Germinal center (tissue), 1 donor: ENCODE measurements around the gene RSRC1.

Experiments used
- DNase-seq: peaks from one replicate; pipeline ENCODE4 v3.0.0; 2012; ENCODE audit warnings: mixed read lengths, low spot score

RSRC1 gene

DNA sequence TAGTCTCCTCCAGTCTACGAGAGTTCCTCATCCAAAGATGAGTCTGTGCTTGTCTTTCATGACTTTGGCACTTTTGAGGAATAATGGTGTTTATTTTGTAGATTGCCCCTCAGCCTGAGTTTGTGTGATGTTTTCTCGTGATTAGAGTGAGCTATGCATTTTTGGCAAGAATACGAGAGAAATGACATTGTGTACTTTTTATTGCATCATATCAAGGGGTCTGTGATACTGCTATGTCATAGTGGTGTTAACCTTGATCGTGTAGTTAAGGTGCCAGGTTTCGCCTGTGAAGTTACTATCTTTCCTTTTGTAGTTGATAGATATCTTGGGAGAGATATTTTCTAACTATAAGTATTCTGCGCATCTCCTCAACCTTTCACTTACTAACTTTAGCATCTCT is 18.9 kb downstream of the RSRC1 start:
- DNase-seq = no peak

DNA sequence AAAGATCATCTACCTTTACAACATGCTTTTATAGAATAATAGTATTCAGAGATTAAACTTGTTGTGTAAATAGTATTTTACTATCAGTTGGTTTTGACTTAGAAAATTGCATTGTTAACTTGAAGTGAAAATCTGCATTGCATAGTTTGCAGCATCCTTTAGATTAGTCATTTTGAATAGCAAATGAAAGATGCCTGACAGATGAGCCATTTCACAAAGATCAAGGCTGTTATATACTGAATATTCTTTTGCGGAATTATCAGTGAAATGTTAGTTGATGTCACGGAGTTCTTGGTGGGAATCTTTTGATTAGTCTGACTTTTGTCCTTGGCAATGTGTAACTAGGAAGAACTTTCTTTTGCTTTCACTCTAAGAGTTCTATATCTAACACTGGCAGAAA is 24.5 kb downstream of the RSRC1 start:
- no peak for DNase-seq

GRCh38 chr3:158140396-158140795 is 30.5 kb downstream of the RSRC1 start:
- no peak for DNase-seq

DNA sequence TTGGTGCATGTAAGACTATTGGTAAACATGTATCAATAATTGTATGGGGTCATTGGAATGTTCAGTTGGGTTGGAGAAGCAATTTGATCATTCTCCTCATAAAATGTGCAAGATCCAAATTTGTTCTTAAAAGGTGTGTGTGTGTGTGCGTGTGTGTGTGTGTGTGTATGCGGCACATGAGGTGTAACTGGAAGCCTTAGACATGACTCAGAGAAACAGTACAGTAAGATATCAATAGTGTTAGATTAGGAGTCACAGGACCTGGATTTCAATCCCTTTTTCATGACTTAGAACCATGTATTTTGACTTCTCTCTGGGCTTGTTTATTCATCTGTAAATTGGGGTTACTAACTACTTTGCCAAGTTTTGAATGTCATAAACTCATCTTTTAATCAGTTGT is 38.3 kb downstream of the RSRC1 start:
- DNase-seq = no peak

DNA sequence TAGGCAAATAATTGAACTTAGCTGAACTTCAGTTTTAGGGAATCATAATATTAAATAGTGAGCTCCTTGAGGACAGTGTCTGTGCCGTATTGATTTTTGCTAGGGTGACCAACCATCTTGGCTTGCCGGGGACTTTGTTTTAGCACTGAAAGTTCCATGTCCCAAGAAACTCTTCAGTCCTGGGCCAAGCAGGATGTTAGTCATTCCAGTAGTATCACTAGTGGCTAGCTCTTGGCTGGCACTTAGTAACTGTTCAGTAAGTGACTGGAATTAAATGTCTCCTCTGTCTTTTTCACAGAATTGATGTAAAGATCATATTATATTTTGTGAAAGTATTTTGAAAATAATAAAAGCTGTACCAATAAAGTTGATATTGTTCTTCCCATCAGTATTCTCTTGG is 42.3 kb downstream of the RSRC1 start:
- DNase-seq = no peak

GRCh38 chr3:158158969-158159368 is 49.1 kb downstream of the RSRC1 start:
- no peak for DNase-seq

DNA sequence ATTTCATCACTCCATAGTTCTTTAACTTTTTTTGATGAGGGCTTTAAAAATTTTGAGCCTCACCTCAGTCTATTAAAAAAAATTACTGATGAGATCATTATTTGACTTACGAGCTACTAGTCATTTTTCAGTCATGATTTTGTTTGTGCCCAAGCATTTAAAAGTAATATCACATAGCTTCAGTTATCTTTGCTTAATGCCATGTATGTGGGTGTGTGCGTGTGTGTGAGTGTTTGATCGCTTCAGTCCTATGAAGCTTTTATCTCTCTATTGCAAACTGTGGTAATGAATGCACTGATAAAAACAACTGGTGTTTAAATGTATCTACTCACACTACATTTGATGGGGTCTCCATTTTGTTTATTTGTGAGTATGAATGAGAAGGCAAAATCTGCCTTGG is 49.8 kb downstream of the RSRC1 start:
- no peak for DNase-seq

DNA sequence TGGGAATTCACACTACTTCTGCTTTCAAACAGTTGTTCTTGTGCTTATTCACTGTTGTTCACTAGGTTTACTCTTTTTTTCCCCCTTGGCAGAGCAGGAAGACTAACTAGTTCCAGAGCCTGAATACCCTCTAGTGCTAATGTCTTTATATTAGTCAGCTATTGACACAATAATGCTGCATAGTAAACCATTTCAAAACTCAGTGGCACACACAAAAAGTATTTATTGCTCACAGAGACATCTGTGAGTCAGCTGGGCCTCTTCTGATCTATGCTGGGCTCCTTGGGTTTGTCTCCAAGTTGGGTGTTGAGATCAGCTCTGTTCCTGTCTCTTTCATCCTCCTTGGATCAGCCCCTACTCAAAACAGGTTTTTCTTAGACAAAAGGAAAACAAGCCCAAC is 51.1 kb downstream of the RSRC1 start:
- DNase-seq = no peak

GRCh38 chr3:158165141-158165655 is 55.3 kb downstream of the RSRC1 start:
- DNase-seq = no peak

GRCh38 chr3:158165730-158166129 is 55.8 kb downstream of the RSRC1 start:
- no peak for DNase-seq

- DNase-seq = no peak
These were observed 56.3 kb downstream of the RSRC1 start for GRCh38 chr3:158166223-158166622.

DNA sequence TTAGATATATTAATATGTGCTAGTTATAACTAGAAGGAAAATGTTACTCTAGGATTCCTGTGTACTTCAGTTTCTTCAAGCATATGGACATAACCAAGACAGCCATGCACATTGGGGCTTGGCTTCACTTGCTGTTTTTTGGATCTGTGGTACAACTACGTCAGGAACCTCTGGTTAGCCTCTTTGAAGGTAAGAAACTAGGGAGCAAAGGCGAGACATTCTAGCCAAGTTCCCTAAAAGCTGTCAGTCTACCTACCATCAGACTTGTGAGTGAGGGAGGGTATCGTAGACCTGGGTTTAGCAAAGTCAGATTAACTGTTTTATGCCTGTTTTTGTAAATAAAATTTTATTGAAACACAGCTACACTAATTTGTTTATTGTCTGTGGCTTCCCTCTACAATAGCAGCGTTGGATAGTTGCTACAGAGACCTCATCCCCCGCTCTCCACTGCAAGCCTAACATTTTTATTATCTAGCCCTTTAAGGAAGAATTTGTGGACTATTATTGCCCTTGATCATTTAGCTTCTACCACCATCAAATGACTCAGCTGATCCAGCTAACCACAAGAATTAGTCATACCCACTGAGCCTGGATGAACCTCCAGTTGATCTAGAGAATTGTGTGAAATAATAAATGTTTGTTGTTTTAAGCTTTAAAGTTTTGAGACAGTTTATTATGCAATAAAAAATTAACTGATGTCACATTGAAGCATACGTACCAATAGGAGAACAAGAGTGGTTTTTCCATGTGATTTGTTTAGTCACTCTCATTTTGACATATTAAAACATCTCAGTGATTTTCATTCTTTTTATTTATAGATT is 58.1 kb downstream of the RSRC1 start:
- no peak for DNase-seq

GRCh38 chr3:158169091-158169491 is 59.2 kb downstream of the RSRC1 start:
- no peak for DNase-seq

DNA sequence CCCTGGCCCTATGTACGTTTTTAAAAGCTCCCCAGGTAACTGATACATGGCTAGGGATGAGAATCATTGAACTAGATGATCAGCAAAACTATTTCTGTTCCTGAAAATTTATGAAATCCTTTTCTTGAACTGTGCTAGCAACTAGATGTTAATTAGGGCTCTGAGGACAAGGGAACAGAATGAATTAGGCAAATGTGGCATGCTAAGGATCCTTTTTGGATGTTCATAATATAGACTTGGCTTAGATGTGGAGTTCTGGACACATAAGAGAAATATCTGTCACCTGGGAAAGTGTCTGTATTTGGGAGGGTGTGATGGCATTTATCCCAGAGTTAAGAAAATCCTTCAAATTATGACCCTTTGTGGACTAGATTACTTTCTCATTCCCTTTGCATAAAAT is 71.2 kb downstream of the RSRC1 start:
- DNase-seq = no peak

GRCh38 chr3:158185711-158186110 is 75.8 kb downstream of the RSRC1 start:
- no peak for DNase-seq

- no peak for DNase-seq
These were observed 91.1 kb downstream of the RSRC1 start for GRCh38 chr3:158200955-158201354.

GRCh38 chr3:158205324-158205723 is 95.4 kb downstream of the RSRC1 start:
- no peak for DNase-seq

DNA sequence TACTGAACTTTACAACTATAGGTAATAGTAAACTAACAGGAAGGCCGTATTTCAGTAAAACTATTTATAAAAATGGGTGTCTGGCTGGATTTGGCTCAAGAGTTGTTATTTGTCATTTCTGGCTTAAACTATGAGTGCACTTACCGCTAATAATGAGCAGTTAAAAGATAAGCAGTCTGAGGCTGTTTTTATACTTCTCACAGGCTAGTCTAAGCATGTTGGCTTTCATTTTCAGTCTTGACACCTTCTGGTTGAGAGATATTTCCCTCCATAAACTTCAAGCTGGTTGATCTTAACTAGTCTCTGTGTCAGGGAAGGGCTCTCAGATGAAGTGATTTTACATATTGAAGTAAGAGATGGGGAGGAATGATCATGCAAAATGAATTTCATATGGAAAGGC is 96.1 kb downstream of the RSRC1 start:
- DNase-seq = no peak

DNA sequence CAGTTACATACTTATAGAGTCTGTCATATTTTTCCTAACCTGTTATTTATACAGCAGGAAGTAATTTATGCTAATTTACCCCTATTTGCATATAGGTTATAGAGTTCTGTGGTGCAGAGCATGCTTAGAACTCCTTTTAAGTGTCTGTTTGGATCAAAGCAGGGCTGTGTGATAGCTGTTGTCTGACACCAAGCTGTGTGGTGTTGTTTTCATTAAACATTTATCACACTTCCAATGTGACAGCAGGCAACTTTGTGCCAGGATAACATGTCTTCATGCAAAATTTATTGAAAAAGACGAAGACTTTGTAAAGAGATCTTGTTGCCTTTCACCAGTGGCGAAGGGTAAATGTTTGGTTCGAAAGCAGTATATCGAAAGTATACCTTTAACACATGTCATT is 100.2 kb downstream of the RSRC1 start:
- DNase-seq = no peak

GRCh38 chr3:158213461-158213860 is 103.6 kb downstream of the RSRC1 start:
- no peak for DNase-seq

GRCh38 chr3:158217992-158218391 is 108.1 kb downstream of the RSRC1 start:
- no peak for DNase-seq

DNA sequence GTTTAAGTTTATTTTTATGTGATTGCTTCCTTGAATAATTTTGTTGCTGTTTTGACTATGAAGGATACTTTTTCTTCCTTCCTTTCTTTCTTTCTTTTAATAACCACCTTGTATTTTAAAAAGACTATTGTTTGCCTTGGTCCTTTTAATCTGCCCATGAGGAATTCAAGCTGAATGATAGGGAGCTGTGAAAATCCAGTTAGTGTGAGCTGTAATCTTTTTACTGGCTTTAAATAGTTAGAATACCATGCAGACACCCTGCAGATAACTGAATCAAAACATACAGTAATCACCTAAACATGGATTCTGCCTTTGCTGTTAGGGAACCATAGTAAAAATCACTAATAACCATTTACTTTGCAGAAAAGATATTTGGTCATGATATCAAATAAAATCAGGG is 110.7 kb downstream of the RSRC1 start:
- no peak for DNase-seq

- DNase-seq = no peak
These were observed 111.5 kb downstream of the RSRC1 start for GRCh38 chr3:158221426-158221825.

GRCh38 chr3:158226429-158226828 is 116.5 kb downstream of the RSRC1 start:
- DNase-seq = no peak
